ENCODE results near the gene MCM3. TPM values are rescaled to one million over a fixed set of nuclear protein-coding genes. Genes with fewer than 3 reads are reported as not detected.

Gene MCM3
- 27.4 TPM for total RNA-seq

GRCh38 chr6:52284460-52285176, at the start of gene MCM3:
Gene MCM3 (minus strand): TSS chr6:52284742. CDS start chr6:52284674, 68 bp downstream.
- DNase-seq (ENCODE audit: low spot score), result peak; percentile 97
- intact Hi-C loops (cut with DNase I), result loop anchor here (5.0 kb wide), 1 partner anchor 118 kb away; no protein-coding TSS in a partner anchor
- peak; percentile 100 for ATAC-seq

- intact Hi-C loops (cut with DNase I), result no loop called here
- ATAC-seq (no peak), DNase-seq (ENCODE audit: low spot score) (no peak)
These were observed 49.3 kb upstream of the MCM3 start for GRCh38 chr6:52333840-52334200.

GRCh38 chr6:52331793-52332457, 47.4 kb upstream of the MCM3 start:
- intact Hi-C loops (cut with DNase I), result no loop called here
- no peak for DNase-seq (ENCODE audit: low spot score)
- ATAC-seq, result no peak

- DNase-seq (ENCODE audit: low spot score) (no peak), ATAC-seq (no peak)
- intact Hi-C loops (cut with DNase I), result no loop called here
These were observed 45.9 kb upstream of the MCM3 start for GRCh38 chr6:52330470-52330869.

- no peak for ATAC-seq
- no peak for DNase-seq (ENCODE audit: low spot score)
- intact Hi-C loops (cut with DNase I), result no loop called here
These were observed 44.2 kb upstream of the MCM3 start for GRCh38 chr6:52328729-52329128.

GRCh38 chr6:52328303-52328662, 43.7 kb upstream of the MCM3 start:
- no peak for DNase-seq (ENCODE audit: low spot score)
- ATAC-seq, result no peak
- intact Hi-C loops (cut with DNase I), result no loop called here

- ATAC-seq, result no peak
- intact Hi-C loops (cut with DNase I), result no loop called here
- DNase-seq (ENCODE audit: low spot score), result no peak
These were observed 42.2 kb upstream of the MCM3 start for GRCh38 chr6:52326540-52327364.

- ATAC-seq (peak; percentile 78), DNase-seq (ENCODE audit: low spot score) (no peak)
- intact Hi-C loops (cut with DNase I), result no loop called here
These were observed 41.3 kb upstream of the MCM3 start for GRCh38 chr6:52325695-52326471.

GRCh38 chr6:52324189-52324588, 39.6 kb upstream of the MCM3 start:
- no peak for ATAC-seq
- intact Hi-C loops (cut with DNase I), result no loop called here
- no peak for DNase-seq (ENCODE audit: low spot score)

- ATAC-seq (peak; percentile 61), DNase-seq (ENCODE audit: low spot score) (no peak)
- intact Hi-C loops (cut with DNase I), result no loop called here
These were observed 33.5 kb upstream of the MCM3 start for GRCh38 chr6:52317841-52318581.

- DNase-seq (ENCODE audit: low spot score), result no peak
- intact Hi-C loops (cut with DNase I), result no loop called here
- no peak for ATAC-seq
These were observed 32.7 kb upstream of the MCM3 start for GRCh38 chr6:52317211-52317610.

- ATAC-seq (no peak), DNase-seq (ENCODE audit: low spot score) (no peak)
- intact Hi-C loops (cut with DNase I), result no loop called here
These were observed 30.2 kb upstream of the MCM3 start for GRCh38 chr6:52314752-52315151.

- DNase-seq (ENCODE audit: low spot score), result no peak
- intact Hi-C loops (cut with DNase I), result no loop called here
- ATAC-seq, result no peak
These were observed 27.9 kb upstream of the MCM3 start for GRCh38 chr6:52312461-52312860.

- intact Hi-C loops (cut with DNase I), result no loop called here
- peak; percentile 72 for ATAC-seq
- DNase-seq (ENCODE audit: low spot score), result no peak
These were observed 26.4 kb upstream of the MCM3 start for GRCh38 chr6:52310932-52311331.

- no peak for ATAC-seq
- intact Hi-C loops (cut with DNase I), result no loop called here
- DNase-seq (ENCODE audit: low spot score), result no peak
These were observed 23.4 kb upstream of the MCM3 start for GRCh38 chr6:52307900-52308372.

GRCh38 chr6:52306972-52307870, 22.7 kb upstream of the MCM3 start:
- DNase-seq (ENCODE audit: low spot score) (no peak), ATAC-seq (no peak)
- intact Hi-C loops (cut with DNase I), result no loop called here

GRCh38 chr6:52305948-52306767, 21.6 kb upstream of the MCM3 start:
- peak; percentile 48 for ATAC-seq
- no peak for DNase-seq (ENCODE audit: low spot score)
- intact Hi-C loops (cut with DNase I), result no loop called here
